HG02938 (cell line): ENCODE measurements around the gene PROSER1.
A peak's percentile ranks its signal among the peaks of the same experiment; 100 is the strongest.
"Not testable (repeated sequence)": the region's sequence is repeated elsewhere in the genome, so short reads cannot be mapped to it uniquely, and the experiment has no call there.

Experiments used
- ATAC-seq: cut with Tn5 transposase; IDR thresholded peaks from one replicate; pipeline ENCODE4 v1.9.1; 2021; ENCODE audit warnings: mild to moderate bottlenecking, moderate library complexity; ENCODE audit not compliant: unreplicated experiment

Gene PROSER1

GRCh38 chr13:39032150-39032549 lies 5.7 kb downstream of the PROSER1 start:
- ATAC-seq = no peak

- ATAC-seq = no peak
These were observed 12.5 kb downstream of the PROSER1 start for GRCh38 chr13:39025433-39025839.

GRCh38 chr13:39023761-39024160 lies 14.1 kb downstream of the PROSER1 start:
- ATAC-seq = no peak

DNA sequence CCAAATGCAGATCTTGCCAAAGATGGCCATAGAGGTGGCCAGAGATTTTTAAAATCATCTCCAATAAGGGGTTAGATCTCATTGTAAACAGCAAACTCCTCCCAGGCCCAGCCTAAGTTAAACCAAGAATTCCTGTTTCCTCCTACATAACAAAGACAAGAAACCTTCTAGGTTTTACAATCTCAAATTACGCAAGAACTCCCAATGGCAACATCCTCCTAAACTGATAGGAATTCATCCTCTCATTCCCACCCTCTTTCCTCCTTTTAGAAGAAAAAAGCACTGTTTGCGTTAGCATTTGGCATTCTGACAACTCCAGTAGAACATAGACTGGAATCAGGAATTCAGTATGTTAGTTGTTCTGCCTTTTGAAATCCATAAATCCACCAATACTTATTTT lies 14.6 kb downstream of the PROSER1 start:
- ATAC-seq = no peak

DNA sequence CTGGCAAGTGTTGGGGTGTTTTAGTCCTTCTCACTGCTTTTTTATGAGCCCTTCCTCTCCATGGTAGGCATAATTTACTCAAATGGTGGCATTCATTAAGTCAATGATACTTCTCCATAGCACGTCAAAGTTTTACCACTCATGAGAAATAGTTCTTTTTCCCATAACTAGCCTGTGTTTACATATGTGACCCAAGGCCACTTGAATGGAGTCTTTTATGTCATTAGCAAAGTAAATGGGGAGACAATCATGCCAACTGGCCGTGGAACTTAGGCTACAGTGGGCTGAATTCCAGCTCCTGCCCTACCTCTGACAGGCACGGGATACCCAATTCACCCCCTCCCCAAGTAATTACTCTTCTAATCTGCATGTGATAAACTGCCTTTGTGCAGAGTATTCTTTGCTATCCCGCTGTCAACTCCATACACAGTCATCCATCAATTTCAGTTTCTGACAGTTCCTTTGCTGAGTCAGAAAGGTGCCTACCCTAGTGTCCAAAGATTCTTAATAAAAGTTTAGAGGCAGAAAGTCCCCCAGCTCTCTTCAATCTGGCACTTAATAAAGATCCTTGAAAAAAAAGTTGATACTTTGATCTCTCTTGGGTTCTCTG lies 16.9 kb downstream of the PROSER1 start:
- ATAC-seq = no peak

- peak; percentile 71 for ATAC-seq
These were observed 21.1 kb downstream of the PROSER1 start for GRCh38 chr13:39016787-39017186.

GRCh38 chr13:39016087-39016486 lies 21.8 kb downstream of the PROSER1 start:
- peak; percentile 91 for ATAC-seq

- no peak for ATAC-seq
These were observed 24.4 kb downstream of the PROSER1 start for GRCh38 chr13:39013462-39013861.

DNA sequence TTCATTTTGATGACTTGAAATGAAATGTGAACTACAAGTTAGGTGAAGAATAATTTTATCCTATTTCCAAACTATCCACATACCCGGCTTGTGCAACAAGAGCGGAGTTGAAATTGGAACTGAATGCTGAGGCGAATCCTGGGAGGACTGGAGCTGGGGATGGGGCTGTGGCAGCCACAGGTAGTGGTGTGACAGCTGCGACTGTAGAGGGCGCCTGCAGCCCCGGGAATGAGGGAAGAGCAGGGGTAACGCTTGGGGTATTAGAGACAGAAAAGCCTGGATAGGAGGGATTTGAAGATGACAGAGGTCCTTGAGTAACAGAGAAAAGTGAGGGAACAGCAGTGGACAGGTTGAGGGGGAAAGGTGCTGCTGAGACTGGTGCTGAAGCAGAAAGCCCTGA lies 25.3 kb downstream of the PROSER1 start:
- no peak for ATAC-seq

GRCh38 chr13:39006371-39007111 lies 31.3 kb downstream of the PROSER1 start:
- ATAC-seq = not testable (repeated sequence)

DNA sequence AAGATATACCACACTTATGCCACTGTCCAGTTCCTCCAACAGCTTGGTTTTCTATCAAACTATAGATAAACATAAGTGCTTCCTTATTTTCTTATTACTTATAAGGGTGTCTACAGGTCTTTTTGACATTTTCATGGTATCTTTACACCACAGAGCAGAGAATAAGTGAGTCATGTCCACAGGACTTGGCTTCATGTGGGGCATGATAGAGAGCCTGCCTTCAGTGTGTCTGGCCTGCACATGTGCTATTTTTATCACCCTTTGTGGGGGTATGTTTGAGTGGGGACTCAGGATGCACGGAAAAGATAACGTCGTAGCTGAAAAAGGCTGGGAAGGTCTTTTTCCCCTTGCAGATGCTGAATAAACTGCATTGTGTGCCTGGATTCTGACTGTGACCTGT lies 39.1 kb downstream of the PROSER1 start:
- no peak for ATAC-seq

DNA sequence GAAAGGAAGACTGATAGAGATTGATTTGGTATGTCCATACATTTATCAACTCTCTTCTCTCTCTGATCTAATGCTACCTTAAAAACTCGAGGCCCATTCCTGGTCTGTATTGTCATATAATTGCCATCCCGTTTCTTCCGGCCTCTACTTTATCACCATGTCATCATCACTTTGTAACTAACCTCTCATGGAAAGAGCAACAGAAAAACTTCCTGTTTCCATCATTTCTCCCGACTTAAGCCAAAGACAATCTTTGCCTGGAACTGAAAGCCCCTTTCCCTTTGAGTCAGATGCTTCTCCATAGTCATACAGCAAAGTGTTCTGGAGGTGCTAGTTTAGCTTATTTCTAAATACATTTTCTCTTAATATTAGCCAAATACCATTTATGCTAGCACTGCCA lies 44.5 kb downstream of the PROSER1 start:
- ATAC-seq = no peak

DNA sequence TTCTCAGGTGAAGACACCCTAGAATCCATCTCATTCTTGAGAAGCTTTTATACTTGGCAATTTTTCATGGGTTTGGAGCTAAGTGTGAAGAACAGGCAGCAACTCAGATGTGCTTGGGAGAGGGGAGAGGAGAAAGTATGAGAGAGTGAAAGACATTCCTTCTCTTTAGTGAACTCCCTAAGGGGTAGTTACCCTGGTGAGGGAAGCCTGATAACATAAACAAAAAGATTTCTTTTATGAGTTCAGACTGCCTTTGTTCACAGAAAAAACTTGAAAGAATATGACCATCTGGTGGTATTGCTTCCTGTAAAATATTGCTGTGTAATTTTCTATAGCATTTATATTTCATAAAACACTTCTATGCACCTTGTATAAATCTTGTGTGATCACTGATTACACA lies 47.2 kb downstream of the PROSER1 start, which contains the start of gene STOML3:
Gene STOML3, minus strand, starts transcription at position 139 of the 400 bp plus-strand sequence. Its CDS starts 110 bp downstream, at position 29.
- ATAC-seq = no peak

- no peak for ATAC-seq
These were observed 56.8 kb downstream of the PROSER1 start for GRCh38 chr13:38981096-38981495.

DNA sequence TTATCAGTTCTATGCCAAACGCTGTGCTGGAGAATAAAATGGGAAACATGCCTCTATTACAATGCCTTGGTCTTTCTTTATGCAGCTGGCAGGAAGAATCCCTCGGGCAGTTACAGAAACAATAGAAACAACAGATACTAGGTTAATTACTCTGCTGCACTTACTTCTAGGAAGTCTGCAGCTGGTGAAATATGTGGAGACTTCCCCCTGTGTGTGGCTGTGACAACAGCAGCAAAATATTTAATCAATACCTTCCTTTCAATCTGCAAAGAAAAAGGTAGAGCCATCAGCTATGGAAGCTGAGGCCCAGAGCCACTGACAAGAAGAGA lies 57.2 kb downstream of the PROSER1 start:
- ATAC-seq = no peak

DNA sequence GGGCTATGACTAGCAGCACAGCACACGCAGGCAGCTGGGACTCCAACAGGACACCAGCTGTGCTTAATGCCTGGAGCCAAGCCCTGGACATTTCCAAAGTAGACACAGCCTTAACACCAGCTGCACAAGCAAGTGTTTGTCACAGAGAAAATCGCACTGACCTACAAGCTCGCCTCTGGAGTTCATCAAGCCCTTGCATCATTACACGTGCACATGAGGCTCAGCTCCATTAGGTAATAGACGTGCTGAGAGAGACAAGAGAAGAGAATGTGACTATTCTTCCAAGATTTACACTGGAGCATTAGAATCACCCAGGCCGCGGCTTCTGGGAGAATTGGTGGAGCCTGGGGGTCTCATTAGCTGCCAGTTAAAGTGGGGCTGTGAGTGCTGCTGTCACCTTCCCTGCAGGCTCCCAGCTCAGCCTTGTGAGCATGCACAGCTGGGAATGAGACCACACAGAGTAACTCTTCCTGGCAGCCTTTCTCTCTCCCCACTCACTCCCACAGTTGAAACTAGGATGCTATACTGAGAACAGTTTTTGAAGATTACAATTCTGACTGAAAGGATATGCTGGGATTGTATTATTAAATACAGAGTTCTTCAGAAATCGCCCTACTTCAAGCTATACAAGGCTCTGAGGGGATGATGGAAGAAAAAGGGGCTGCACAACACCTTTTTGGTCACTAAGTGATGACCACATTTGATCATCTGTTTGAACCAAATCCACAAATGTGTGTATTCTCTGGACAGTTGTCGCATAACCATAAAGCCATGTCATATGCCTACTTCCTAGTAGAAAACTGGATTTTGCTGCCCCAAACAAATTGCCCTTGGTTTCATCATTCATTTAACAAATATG lies 57.8 kb downstream of the PROSER1 start:
- no peak for ATAC-seq

- no peak for ATAC-seq
These were observed 67.4 kb downstream of the PROSER1 start for GRCh38 chr13:38970380-38971051.

GRCh38 chr13:38969187-38969586 lies 68.7 kb downstream of the PROSER1 start:
- no peak for ATAC-seq

DNA sequence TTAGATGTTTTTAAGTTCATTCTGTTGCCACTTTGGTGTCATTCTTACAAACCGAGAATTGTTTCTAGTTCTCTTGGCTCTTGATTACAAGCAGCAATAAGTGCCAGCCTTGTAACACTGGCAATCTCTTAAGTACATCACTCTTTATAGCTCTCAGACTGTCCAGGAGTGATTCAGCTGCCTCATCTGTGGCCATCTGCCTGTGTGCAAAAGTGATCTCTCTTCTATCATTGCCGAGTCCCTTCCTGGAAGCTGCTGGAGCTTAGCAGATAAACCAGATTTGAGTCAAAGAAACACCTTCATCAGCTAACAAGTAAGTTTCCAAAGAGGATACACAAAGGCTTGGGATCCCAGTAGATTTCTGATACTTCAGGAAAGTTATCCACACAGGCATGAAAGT lies 70.4 kb downstream of the PROSER1 start:
- ATAC-seq = no peak

- no peak for ATAC-seq
These were observed 72.6 kb downstream of the PROSER1 start for GRCh38 chr13:38965281-38965680.

- no peak for ATAC-seq
These were observed 77.7 kb downstream of the PROSER1 start for GRCh38 chr13:38960175-38960574.
